A549 (cell line): ENCODE data around the gene ZC3H14.

Experiments
- MAX ChIP-seq: IDR thresholded peaks from 2 replicates; pipeline ENCODE4 v1.6.1; 2012
- REST ChIP-seq: fragments of 200-600 bp; sonication (generic); IDR thresholded peaks from 2 replicates; pipeline ENCODE4 v1.6.1; 2016; ENCODE audit warnings: antibody characterized with exemption, mild to moderate bottlenecking, moderate library complexity
- RFX5 ChIP-seq: fragments of 450-650 bp; IDR thresholded peaks from 2 replicates; pipeline ENCODE4 v1.7.1; 2014; ENCODE audit warnings: antibody characterized with exemption, mild to moderate bottlenecking, moderate library complexity
- TF ChIP-seq, protein P1 (sequence below): fragments of >200 bp; sonication (Bioruptor Twin); formaldehyde crosslinking; IDR thresholded peaks from 3 replicates; pipeline ENCODE4 v1.5.1; 2016

DNA sequence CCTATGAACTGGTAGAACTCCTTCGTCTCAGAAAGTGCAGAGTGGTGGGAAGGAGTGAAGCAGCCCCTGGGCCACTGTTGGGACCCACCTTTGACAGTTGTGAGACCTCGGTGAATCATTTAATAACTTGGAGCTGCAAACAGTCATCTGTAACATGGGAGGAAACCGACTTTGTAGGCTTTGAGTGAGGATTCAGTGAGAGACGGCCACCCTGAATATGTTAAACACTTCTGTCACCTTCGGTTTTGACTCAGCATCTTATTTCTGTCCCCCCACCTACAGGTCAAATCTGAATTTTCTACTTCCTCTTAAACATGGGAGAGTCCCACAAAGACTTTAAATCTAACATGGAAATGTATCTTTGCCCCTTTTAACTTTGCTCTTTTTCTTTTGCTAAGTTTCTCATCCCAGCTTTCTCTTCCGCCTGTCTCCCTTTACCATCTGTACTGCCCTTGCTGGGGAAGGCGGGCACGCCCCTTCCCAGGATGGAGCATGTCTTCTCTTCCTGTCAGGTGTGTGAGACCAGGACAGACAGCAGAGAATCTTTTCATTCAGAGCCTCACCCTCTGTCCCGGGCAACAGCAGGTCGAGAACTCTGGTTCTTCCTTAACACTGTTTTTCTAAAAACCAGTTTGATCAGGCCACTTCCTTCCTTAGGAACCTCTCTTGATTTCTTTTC, 37.1 kb downstream of the ZC3H14 start:
- no peak for TF ChIP-seq RFX5
- TF ChIP-seq, protein P1, sequence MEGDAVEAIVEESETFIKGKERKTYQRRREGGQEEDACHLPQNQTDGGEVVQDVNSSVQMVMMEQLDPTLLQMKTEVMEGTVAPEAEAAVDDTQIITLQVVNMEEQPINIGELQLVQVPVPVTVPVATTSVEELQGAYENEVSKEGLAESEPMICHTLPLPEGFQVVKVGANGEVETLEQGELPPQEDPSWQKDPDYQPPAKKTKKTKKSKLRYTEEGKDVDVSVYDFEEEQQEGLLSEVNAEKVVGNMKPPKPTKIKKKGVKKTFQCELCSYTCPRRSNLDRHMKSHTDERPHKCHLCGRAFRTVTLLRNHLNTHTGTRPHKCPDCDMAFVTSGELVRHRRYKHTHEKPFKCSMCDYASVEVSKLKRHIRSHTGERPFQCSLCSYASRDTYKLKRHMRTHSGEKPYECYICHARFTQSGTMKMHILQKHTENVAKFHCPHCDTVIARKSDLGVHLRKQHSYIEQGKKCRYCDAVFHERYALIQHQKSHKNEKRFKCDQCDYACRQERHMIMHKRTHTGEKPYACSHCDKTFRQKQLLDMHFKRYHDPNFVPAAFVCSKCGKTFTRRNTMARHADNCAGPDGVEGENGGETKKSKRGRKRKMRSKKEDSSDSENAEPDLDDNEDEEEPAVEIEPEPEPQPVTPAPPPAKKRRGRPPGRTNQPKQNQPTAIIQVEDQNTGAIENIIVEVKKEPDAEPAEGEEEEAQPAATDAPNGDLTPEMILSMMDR = no peak
- no peak for TF ChIP-seq REST
- TF ChIP-seq MAX = no peak
